HL-60/S4 treated with retinoic acid at 250 ng/mL for 4 days and 3 days (cell line): ENCODE results near the gene ARL6IP5.

ENCODE experiments used
- in situ Hi-C: fragments of 300-500 bp; cut with MboI; formaldehyde crosslinking; loops from 2 replicates; pipeline ENCODE4 v1.7.0; 2022; ENCODE audit warnings: low sequenced_read_pairs

The ARL6IP5 gene, protein sequence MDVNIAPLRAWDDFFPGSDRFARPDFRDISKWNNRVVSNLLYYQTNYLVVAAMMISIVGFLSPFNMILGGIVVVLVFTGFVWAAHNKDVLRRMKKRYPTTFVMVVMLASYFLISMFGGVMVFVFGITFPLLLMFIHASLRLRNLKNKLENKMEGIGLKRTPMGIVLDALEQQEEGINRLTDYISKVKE

DNA sequence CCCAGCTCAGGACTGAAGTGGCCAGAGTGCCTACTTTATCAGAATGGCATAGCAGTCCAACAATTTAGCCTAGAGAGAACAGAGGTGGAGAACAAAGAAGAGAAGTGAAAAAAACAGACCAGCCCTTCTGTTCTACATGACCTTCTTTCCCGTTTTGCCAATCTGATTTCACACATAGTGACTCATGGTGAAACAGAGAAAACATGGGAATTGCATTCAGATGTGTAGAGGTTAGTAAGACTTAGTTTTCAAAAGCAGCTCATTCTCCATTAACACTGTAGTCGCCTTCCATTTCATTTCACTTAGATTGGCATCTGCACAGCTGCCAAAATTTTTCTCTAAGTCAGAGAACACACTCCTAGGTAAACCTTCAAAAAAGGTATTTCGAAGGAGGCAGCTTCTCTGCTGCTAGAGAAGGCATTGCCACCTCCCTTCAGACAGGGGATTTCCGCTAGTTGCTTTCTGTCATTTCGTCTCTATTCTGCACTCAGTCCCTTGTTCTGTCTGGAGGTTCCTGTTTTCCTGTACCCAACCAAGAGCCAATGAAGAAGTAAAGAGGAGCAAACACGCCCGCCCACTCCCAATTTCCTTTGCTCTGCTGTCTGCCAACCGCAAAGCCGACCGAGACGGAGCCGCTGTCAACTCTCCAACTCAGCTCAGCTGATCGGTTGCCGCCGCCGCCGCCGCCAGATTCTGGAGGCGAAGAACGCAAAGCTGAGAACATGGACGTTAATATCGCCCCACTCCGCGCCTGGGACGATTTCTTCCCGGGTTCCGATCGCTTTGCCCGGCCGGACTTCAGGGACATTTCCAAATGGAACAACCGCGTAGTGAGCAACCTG is at the start of gene ARL6IP5:
Gene ARL6IP5, plus strand, starts transcription at position 612 of the 842 bp plus-strand sequence. Its CDS starts 111 bp downstream, at position 723.
- in situ Hi-C loops: no loop called here

DNA sequence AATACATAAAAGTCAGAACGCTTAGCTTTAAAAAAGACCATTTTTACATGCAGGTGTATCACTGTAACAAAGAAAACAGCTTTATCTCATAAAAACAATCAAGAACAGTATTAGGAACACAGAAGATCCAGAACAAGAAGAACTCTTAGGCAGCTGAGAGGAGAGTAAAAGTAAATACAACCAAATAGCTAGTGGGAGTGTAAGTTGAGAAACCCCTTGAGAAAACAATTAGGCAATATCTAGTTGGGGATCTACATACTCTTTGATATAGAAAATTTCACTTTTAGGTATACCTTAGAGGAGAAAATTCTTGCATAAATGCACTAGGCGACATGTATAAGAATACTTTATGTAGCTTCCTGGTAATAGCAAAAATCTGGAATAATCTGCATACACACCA is 40.1 kb upstream of the ARL6IP5 start:
- in situ Hi-C loops: no loop called here

DNA sequence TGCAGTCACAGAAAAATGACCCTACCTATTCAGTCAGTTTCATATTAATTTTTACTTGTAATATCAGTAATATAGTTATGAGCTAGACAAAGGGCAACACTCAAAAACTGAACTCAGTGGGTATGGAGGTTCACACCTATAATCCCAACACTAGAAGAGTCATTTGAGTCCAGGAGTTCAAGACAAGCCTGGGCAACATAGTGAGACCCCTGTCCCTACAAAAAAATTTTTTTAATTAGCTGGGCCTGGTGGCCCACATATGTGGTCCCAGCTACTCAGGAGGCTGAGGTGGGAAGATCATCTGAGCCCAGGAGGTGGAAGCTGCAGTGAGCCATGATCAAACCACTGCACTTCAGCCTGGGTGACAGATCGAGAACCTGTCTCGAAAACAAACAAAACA is 35.7 kb upstream of the ARL6IP5 start:
- in situ Hi-C loops: no loop called here

DNA sequence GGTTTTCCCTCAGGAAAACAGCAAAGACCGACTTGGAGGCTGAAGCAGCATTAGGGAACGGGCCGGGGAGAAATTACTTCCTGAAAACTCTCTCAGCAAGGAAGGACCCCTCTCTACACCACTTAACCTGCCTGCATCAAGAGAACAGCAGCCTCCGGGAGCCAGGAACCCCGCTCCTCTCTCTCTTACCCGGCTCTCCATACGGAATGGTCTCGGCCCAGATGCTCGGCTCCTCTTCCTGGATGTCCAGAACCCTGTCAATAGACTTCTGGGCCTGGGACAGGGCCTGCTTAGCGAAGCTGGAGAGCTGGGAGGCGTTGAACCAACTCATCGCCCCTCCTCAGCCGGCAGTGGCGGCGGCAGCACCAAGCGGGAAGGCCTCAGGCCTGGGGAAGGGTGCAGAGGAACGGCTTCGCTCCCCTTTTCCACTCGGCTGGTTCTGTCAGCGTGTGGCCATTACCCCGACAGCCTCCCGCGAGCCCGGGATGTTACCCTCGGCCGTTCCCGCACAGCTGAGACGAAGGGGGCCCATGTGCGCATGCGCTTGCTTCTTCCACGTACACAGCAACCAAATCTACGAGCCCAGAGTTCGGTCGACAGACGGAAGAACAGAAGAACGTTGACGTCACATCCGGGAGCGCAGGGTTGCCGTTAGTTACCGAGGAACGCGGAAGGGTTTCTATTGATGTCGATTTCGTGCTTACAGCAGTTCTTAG is 32.8 kb upstream of the ARL6IP5 start, which contains the start of gene TMF1:
Gene TMF1, minus strand, starts transcription at position 578 of the 716 bp plus-strand sequence. Its CDS starts 247 bp downstream, at position 331.
- in situ Hi-C loops: no loop called here

DNA sequence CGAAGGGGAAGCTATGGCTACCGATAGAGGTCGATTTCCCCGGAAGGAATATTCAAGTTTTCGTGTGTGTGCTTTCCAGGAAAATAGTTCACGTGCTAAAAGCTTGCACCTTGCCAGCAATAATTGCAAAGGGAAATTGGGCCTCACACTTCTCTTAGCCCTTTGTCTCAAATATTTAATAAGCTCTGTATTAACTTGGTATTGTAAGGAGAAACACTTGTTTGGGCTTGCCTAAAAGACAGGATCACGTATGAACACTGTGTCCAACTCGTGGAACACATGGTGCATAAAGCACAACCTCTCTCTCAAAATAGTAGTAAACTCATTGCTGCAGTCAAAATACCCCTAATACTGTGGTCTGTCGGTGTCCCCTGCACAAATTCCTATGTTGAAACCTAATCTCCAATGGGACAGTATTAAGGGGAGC is 32.3 kb upstream of the ARL6IP5 start:
- in situ Hi-C loops: no loop called here

DNA sequence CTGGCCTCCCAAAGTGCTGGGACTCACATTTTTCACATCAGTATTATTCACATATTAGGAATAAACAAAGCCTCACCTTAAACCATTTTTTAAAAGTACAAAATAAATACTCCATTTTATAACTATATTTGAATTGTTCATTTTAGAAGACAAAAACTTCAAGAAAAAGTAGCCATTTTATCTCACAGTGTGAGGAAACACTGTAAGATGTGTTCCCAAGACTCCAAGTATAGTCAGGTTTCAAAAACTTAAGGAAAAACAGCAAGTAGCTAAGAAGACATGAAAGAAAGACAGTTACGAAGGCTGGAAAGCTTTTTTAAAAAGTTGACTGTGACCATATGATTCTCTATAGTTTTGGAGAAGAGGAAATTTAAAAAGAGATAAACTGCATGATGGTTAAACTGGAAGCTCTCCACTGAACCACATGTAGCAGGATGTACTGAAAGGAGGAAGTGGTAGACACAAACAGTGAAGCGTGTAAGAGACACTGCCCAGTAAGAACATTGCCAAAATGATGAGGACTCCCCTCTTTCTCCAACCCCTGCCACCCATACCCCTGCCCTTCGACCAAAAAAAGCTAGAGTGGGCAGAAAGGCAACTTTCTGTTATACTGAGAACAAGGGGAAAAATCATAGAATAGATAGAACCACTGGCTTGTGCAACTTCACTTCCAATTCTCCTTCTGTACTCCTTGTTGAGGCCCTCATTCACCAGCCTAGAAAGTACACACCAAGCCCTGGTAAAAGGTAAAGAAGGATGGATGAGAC is 26.4 kb upstream of the ARL6IP5 start:
- in situ Hi-C loops: no loop called here

DNA sequence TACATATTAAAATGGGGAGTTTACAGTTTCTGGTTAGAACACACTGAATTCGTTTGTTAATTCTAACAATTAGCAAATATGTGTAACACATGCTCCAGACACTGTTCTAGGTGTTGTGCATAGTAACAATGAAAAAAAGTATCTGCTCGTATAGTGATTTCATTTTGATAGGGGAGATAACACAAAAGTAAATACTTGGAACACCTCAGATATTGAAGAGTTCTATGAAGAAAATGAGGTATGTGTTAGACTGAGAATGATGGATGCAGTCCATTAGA is 25.9 kb upstream of the ARL6IP5 start:
- in situ Hi-C loops: no loop called here

DNA sequence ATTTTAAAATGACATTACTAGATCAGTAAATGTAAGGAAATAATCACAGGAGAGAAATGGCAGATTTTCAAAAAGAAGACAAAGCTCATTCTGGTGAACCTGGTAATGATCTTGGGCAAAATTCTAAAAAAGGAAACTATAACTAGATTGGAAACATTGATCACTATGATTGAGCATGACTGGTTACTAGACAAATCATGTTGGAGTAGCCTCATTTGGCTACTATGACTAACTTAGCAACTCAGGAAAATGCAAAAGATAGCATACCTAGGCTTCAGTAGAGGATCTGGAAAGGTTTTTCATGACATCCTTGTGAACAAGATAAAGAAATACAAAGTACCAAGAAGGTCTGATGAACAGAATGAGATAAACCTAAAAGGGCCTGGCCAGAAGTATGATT is 25.0 kb upstream of the ARL6IP5 start:
- in situ Hi-C loops: no loop called here

DNA sequence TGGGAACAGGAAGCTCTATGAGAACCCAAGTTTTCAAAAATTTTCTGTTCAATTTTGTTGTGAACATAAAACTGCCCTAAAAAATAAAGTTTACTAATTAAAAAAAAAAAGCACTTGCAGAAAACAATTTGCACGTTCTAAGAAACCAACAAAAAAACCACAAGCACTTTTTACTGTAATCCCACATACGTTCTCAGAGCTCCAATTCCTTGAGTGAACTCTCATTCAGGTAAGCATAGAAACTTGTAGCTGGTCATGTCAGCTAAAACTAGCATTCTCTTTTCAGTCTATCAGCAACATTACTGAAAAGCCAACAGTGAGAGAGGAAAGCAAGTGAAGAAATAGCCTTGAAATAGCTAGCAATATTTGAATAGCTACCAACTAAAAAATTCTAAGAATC is 21.1 kb upstream of the ARL6IP5 start:
- in situ Hi-C loops: no loop called here

DNA sequence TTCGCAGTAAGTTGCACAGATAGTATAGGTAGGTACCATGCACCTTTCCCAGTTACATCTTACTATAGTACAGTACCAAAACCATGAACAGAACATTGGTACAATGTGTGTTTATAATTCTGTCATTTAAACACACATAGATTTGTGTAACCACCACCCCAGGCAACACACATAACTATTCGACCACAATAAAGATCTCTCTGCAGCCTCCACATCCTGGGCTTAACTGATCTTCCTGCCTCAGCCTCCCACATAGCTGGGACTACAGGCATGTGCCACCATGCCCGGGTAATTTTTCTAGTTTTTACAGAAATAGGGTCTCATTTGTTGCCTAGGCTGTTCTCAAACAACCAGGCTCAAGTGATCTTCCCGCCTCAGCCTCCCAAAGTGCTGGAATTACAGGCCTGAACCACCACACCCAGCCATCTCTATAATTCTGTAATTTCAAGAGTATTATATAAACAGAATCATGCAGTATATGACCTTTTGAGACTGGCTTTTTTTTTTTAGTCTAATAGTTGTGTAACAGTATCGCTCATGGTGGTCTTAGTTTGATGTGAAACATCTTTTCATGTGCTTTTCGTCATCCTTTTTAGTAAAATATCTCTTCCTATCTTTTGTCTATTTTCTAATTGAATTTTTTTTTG is 19.3 kb upstream of the ARL6IP5 start:
- in situ Hi-C loops: no loop called here

DNA sequence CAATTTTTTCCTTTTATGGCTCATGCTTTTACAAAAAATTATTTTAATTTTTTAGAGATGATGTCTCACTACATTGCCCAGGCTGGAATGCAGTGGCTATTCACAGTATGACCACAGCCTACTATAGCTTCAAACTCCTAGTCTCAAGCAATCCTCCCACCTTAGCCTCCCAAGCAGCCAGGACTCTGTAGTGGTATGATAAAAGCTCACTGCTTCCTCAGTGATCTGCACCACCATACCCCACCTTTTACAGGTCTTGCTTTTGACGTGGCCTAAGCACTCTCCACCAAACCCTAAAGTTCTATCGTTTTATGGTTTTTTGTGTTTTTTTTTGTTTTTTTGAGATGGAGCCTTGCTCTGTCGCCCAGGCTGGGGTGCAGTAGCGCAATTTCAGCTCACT is 18.6 kb upstream of the ARL6IP5 start:
- in situ Hi-C loops: no loop called here

DNA sequence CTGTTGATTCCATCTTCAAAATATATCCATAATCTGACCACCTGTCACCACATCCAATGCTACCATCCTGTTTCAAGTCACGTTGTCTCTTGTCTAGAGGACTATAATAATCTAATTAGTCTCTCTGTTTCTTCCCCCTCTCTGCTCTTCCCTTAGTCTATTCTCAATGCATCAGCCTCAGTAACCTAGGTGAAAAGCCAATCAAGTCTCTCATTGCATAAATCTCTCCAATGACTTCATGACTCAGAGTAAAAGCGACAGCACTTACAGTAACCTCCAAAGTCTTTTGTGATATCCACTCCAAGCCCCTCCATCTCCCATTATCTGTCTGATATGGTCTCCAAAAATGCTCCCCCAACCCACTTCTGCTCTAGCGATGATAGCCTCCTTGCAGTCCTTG is 11.8 kb upstream of the ARL6IP5 start:
- in situ Hi-C loops: no loop called here

DNA sequence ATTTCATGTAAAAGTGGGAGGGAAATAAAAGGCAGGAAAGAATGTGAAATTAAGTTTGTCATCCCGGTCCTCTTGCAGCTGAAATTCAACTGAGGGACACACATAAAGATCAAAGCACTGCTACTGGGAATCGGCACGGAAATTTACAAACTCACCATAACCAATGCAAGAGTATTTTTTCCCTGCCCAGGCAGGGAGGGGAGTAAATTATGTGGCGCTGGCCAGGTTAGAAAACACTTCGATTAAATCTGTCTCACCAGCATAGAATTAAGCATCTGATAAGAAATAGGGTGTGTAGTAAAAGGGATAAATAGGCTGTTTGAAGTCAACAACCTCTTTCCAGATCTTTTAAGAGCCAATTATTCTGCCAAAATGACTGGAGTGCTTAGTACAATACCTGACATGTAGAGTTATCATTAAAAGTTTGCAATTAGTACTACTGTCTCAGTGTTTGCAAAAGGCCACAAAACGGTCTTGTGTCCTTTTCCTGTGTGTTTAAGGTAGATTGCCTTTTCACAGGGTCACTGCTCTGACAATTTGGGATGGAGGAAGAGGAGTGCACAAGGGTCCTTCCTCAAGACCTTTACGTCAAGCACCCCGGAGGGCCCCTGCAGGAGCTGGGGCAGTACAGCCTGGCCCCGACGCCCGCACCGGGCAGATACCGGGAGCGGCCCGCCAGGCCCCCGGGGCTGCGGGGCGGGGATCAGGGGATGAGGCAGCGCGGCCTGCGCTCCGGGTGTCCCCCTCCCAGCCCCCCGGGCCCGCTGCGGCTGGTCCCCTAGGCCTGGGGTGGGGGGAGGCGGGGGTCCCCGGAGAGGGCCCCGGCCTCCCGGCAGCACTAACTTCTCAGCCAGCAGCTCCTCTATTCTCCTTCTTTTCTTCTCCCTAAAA is 5.2 kb upstream of the ARL6IP5 start:
- in situ Hi-C loops: no loop called here

DNA sequence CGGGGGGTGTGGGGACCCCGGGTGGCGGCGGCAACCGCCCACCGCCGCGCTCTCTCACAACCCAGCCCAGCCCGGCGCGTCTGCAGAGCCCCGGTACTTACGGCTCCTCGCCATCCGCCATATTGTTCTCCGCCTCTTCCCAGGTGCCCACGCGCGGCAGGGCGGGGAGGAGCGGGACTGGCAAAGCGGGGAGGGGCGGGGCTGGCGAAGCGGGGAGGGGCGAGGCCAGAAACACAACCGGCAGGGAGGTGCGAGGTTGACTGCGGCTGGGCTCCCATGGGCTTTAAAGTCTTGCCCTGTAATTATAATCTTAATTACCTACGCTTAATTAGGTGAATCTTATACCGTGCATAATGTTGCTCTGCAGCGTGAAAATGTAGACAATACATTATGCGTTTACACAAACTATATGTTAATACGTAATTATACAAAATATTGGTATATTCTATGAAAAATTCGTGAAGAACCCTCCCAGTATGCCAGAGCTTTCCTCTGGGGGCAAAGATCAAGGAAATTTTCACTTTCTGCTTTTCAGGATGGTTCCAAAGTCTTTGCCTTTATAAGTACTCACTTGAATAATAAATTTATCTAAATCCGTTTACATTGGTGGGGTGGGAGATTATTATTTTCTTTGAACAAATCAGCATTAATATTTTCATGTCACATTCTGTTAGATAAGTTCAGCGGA is 4.4 kb upstream of the ARL6IP5 start, which contains the start of gene UBA3:
Gene UBA3, minus strand, starts transcription at position 133 of the 688 bp plus-strand sequence. Its CDS starts 12 bp downstream, at position 121.
- in situ Hi-C loops: no loop called here

DNA sequence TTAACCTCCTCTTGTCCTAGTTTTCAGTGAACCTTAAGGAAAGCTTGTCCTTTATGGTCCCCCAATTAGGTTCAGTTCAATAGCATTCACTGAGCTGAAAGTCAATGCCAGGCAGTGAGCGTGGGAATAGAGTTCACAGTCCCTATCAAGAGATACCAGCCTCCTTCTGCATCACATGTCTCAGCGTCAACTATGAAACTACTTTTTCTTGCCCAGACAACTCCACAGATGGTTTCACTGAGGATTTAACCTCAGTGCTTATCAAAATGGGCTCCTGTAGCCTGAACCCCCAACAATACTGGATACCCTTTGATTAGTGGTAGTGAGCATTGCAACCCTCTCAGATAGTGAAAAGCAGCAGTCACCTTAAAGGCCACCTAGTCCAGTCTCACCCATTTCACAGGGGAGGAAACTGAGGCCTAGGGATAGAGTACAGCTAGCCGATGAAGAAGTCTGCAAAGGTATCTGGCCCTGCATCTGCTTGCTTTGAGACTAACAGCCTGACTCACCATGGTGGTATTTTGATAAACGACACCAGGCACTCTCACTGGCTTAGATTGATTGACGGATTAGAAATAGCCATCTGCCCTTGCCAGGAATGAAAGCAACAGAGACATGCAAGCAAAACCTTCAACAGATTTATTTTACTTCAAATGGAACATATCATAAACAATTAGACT is 3.0 kb upstream of the ARL6IP5 start:
- in situ Hi-C loops: no loop called here

DNA sequence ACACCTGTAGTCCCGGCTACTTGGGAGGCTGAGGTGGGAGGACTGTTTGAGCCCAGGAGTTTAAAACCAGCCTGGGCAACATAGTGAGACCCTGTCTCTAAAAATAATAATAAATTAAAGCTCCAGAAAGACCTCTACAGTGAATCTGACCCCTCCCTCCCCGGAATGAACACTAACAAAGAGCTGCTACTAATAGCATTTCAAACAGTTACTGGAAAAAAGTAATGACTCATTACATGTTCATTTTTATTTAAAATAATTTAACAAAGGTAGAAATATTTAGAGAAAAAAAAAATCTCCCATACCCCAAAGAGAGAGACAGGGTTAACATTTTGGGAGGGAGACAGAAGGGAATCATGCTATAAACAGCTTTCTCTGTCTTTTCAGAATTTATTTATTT is 2.4 kb upstream of the ARL6IP5 start:
- in situ Hi-C loops: no loop called here

DNA sequence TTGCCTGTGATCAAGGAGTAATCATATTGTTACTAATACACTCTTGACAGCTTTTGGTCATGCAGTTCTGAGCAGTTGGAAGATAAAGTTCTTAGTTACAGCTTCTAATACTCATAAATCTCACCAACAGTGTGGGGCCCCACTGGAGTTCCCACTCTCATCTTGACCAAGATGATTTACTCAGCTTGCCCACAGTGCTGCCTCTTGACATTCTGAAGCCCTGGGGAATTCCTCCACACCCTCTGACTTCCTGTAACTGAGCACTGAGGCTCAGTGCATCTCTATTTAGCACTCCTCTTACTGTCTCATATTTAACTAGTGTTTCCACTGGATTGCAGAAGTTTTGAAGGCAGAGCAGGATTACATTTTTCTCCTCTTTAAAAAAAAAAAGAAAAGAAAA is 1.9 kb upstream of the ARL6IP5 start:
- in situ Hi-C loops: no loop called here

DNA sequence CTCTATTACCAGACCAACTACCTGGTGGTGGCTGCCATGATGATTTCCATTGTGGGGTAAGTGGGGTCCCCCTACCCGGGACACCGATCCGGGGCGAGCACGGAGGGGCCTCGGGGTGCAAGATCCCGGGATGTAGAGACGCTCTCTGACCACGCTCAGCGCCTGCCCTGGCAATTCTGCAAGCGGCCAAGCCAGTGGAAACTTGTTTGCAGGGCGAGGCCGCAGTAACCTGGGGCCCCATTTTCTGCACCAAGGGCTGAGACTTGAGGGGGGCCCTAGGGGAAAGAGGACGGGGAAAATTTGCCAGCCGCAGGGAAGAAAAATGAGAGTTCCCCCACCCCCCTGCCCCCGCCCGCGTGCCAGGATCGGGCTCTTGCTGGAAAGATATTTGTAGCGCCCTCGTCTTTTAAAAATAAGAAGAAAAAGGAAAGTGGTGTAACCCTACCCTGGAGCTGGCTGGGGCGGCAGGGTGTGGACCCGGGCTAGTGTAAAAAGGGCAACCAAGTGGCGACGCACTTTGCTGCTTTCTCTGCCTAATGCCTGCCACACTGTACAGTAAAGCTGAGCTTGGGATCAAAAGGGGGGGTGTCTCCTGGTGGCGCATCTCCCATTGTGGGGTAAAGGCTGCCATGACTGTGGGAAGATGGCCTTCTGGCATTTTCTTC is 563 bp downstream of the ARL6IP5 start:
- in situ Hi-C loops: no loop called here
